PFSK-1 (cell line): ENCODE results near the gene SLC6A9.

Experiments
- POLR2AphosphoS5 ChIP-seq: IDR thresholded peaks from 2 replicates; pipeline ENCODE4 v1.6.1; 2012; ENCODE audit warnings: low read depth, mild to moderate bottlenecking, control low read depth, low read length, moderate library complexity
- SIN3A ChIP-seq: IDR thresholded peaks from 2 replicates; pipeline ENCODE4 v1.6.1; 2012; ENCODE audit warnings: mild to moderate bottlenecking, low read length, moderate library complexity, borderline replicate concordance; ENCODE audit not compliant: insufficient read depth
- TAF1 ChIP-seq: IDR thresholded peaks from 2 replicates; pipeline ENCODE4 v1.6.1; 2012; ENCODE audit warnings: low read length, control low read depth, borderline replicate concordance; ENCODE audit not compliant: insufficient read depth
- TF ChIP-seq, protein P1 (sequence below), 2 experiments: IDR thresholded peaks; 2 replicates each; pipeline versions ENCODE4 v1.6.1 to v1.8.0; 2011 to 2012; ENCODE audit warnings: low read depth in 2 of 2, low read length in 2 of 2, control low read depth in 1 of 2, inconsistent platforms in 1 of 2, mild to moderate bottlenecking in 1 of 2, moderate library complexity in 1 of 2; ENCODE audit not compliant: insufficient read depth in 1 of 2

DNA sequence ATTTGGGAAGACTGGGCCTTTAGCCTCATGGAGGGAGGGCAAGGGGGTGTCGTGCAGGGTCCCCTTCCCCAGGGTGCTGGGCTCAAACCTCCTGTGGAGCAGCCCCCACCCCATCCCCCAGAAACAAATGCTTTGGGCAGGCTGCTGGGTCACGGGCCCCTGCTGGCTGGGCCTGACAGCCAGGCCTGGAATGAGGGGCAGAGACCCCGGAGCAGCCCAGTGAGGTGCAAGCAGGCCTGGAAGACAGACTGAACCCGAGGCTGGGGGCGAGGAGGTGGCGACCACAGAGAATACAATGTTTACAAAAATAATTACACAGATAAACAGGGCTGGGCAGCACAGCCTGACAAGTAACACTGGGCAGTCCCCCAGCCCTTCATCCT lies 34.5 kb downstream of the SLC6A9 start:
- TF ChIP-seq SIN3A (no peak), POLR2AphosphoS5 (no peak), TAF1 (no peak)
- TF ChIP-seq, protein P1, sequence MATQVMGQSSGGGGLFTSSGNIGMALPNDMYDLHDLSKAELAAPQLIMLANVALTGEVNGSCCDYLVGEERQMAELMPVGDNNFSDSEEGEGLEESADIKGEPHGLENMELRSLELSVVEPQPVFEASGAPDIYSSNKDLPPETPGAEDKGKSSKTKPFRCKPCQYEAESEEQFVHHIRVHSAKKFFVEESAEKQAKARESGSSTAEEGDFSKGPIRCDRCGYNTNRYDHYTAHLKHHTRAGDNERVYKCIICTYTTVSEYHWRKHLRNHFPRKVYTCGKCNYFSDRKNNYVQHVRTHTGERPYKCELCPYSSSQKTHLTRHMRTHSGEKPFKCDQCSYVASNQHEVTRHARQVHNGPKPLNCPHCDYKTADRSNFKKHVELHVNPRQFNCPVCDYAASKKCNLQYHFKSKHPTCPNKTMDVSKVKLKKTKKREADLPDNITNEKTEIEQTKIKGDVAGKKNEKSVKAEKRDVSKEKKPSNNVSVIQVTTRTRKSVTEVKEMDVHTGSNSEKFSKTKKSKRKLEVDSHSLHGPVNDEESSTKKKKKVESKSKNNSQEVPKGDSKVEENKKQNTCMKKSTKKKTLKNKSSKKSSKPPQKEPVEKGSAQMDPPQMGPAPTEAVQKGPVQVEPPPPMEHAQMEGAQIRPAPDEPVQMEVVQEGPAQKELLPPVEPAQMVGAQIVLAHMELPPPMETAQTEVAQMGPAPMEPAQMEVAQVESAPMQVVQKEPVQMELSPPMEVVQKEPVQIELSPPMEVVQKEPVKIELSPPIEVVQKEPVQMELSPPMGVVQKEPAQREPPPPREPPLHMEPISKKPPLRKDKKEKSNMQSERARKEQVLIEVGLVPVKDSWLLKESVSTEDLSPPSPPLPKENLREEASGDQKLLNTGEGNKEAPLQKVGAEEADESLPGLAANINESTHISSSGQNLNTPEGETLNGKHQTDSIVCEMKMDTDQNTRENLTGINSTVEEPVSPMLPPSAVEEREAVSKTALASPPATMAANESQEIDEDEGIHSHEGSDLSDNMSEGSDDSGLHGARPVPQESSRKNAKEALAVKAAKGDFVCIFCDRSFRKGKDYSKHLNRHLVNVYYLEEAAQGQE (IDR thresholded peaks at IDR 0.05; ENCODE audit: insufficient read depth in 1 of 2, low read depth in 2 of 2, low read length in 2 of 2) = no peak
